HG03378 (cell line): Measurements from ENCODE around the gene ZNF480.
"Not testable (repeated sequence)": the region's sequence is repeated elsewhere in the genome, so short reads cannot be mapped to it uniquely, and the experiment has no call there.

Source experiments
- ATAC-seq: cut with Tn5 transposase; IDR thresholded peaks from one replicate; pipeline ENCODE4 v1.9.1; 2021; ENCODE audit warnings: mild to moderate bottlenecking, moderate library complexity; ENCODE audit not compliant: unreplicated experiment

ZNF480 gene

GRCh38 chr19:52336791-52337381 is 39.9 kb downstream of the ZNF480 start:
- ATAC-seq = no peak

GRCh38 chr19:52339022-52339421 is 42.1 kb downstream of the ZNF480 start:
- ATAC-seq = not testable (repeated sequence)

GRCh38 chr19:52343548-52343947 is 46.6 kb downstream of the ZNF480 start:
- no peak for ATAC-seq

GRCh38 chr19:52345162-52345561 is 48.2 kb downstream of the ZNF480 start:
- ATAC-seq = no peak

GRCh38 chr19:52351512-52351911 is 54.5 kb downstream of the ZNF480 start:
- ATAC-seq = no peak

GRCh38 chr19:52366414-52366824 is 69.5 kb downstream of the ZNF480 start:
- ATAC-seq = no peak

- ATAC-seq = peak; percentile 61
Measured at GRCh38 chr19:52369559-52370340, 72.8 kb downstream of the ZNF480 start, which contains the start of gene ZNF880. ZNF880 (plus strand) TSS chr19:52369923; CDS start chr19:52369966, 43 bp downstream.

GRCh38 chr19:52370341-52370710 is 73.4 kb downstream of the ZNF480 start:
- ATAC-seq = no peak
